Activated CD4-positive, alpha-beta T cell treated with anti-CD3 and anti-CD28 coated beads, Interleukin-2, amount 50 U/mL, for 48 hours (primary cell): ENCODE data around the gene AGAP1.
"Not testable (repeated sequence)": the region's sequence is repeated elsewhere in the genome, so short reads cannot be mapped to it uniquely, and the experiment has no call there.

Experiments
- DNase-seq, 2 experiments: peaks; one replicate each; pipeline ENCODE4 v3.0.0-alpha.2; 2020

Gene AGAP1

GRCh38 chr2:236120829-236121228, 627.0 kb downstream of the AGAP1 start:
- DNase-seq = no peak

- DNase-seq = no peak
These were observed 627.7 kb downstream of the AGAP1 start for GRCh38 chr2:236121546-236121945.

GRCh38 chr2:236122236-236122635, 628.4 kb downstream of the AGAP1 start:
- no peak for DNase-seq

- no peak for DNase-seq
These were observed 629.9 kb downstream of the AGAP1 start for GRCh38 chr2:236123716-236124115.

GRCh38 chr2:236124182-236124893, 630.5 kb downstream of the AGAP1 start:
- DNase-seq = no peak

- DNase-seq = no peak
These were observed 631.7 kb downstream of the AGAP1 start for GRCh38 chr2:236125541-236125940.

GRCh38 chr2:236127010-236127409, 633.2 kb downstream of the AGAP1 start:
- DNase-seq = no peak

GRCh38 chr2:236128321-236128720, 634.5 kb downstream of the AGAP1 start:
- DNase-seq = no peak

GRCh38 chr2:236129935-236130334, 636.1 kb downstream of the AGAP1 start:
- DNase-seq = no peak

- no peak for DNase-seq
These were observed 636.6 kb downstream of the AGAP1 start for GRCh38 chr2:236130349-236130998.

GRCh38 chr2:236131073-236131692, 637.3 kb downstream of the AGAP1 start:
- no peak for DNase-seq

- DNase-seq = no peak
These were observed 639.7 kb downstream of the AGAP1 start for GRCh38 chr2:236133410-236134012.

- DNase-seq = no peak
These were observed 642.7 kb downstream of the AGAP1 start for GRCh38 chr2:236136538-236136937.

GRCh38 chr2:236137066-236137465, 643.2 kb downstream of the AGAP1 start:
- no peak for DNase-seq

GRCh38 chr2:236141616-236142015, 647.8 kb downstream of the AGAP1 start:
- DNase-seq = not testable (repeated sequence)

GRCh38 chr2:236143811-236144210, 650.0 kb downstream of the AGAP1 start:
- DNase-seq = no peak

GRCh38 chr2:236146436-236146835, 652.6 kb downstream of the AGAP1 start:
- no peak for DNase-seq

GRCh38 chr2:236155406-236155805, 661.6 kb downstream of the AGAP1 start:
- DNase-seq = no peak

- DNase-seq = no peak
These were observed 662.4 kb downstream of the AGAP1 start for GRCh38 chr2:236156095-236156859.

- DNase-seq = no peak
These were observed 663.0 kb downstream of the AGAP1 start for GRCh38 chr2:236156860-236157194.

- no peak for DNase-seq
These were observed 663.5 kb downstream of the AGAP1 start for GRCh38 chr2:236157366-236157765.

- no peak for DNase-seq
These were observed 664.1 kb downstream of the AGAP1 start for GRCh38 chr2:236157815-236158498.
